Endometrium (tissue), 2 donors: ENCODE results near the gene PRKCH.

ENCODE experiments used
- FAIRE-seq: peaks from 2 replicates; lab custom pipeline; 2012; peaks lifted over from hg19 to GRCh38; lab: Jason Lieb, UNC
- donor health status: control.
- donor health status: control.

PRKCH gene

GRCh38 chr14:61476105-61476753 is 154.8 kb downstream of the PRKCH start:
- no peak for FAIRE-seq

DNA sequence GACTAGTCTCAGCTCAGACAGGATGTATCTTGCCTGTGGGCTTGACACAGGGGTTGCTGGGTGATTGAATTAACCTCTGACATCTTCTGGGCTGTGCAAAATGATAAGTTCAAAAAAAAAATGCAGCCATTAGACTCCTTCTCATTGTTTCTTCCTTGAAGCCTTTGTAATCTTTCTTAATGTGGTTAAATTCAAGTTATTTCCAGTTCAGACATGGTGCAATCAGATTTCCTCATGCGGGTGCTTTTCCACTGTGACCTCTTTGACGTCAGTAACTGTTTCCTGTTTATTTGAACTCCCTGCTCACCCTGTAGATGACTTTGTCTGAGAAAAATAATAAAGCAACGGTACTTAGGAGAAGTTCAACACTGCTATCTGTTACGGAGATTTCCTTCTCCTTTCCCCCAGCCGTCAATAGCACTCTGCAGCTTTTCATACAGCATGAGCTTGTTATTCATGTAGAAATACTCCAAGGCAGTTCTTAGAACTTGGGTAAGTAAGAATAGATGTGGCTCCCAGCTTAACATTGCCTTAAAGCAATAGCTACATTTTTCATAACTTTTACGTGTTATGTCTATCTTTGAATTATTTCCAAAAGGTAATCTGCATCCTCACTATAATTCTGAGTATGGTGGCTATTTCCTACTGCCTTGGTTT is 155.5 kb downstream of the PRKCH start:
- FAIRE-seq: no peak

GRCh38 chr14:61477712-61478462 is 156.5 kb downstream of the PRKCH start:
- no peak for FAIRE-seq

- no peak for FAIRE-seq
These were observed 157.6 kb downstream of the PRKCH start for GRCh38 chr14:61478971-61479473.

GRCh38 chr14:61479746-61480502 is 158.5 kb downstream of the PRKCH start:
- FAIRE-seq: no peak

- FAIRE-seq: no peak
These were observed 159.4 kb downstream of the PRKCH start for GRCh38 chr14:61480704-61481285.

- no peak for FAIRE-seq
These were observed 160.3 kb downstream of the PRKCH start for GRCh38 chr14:61481701-61482100.

- FAIRE-seq: no peak
These were observed 161.2 kb downstream of the PRKCH start for GRCh38 chr14:61482348-61483206.

- no peak for FAIRE-seq
These were observed 162.1 kb downstream of the PRKCH start for GRCh38 chr14:61483476-61483875.

DNA sequence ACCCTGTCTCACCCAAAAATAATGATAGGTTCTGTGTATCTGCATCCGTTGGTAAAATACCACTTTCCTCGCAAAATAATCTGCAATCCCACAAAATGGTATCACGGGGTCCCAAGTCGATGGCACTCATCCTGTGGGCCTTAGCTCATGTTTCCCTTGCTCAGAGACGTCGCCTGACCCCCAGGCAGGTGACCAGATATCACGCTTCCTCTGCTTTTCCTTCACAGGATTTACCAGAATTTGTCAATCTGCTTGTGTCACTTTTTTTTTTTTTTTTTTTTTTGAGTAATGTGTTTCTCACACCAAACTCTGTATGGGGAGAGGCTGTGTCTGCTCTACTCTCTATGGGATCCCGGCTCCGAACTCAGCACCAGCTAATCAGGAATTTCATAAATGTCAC is 162.7 kb downstream of the PRKCH start:
- FAIRE-seq: no peak

GRCh38 chr14:61484826-61485584 is 163.6 kb downstream of the PRKCH start:
- FAIRE-seq: no peak

DNA sequence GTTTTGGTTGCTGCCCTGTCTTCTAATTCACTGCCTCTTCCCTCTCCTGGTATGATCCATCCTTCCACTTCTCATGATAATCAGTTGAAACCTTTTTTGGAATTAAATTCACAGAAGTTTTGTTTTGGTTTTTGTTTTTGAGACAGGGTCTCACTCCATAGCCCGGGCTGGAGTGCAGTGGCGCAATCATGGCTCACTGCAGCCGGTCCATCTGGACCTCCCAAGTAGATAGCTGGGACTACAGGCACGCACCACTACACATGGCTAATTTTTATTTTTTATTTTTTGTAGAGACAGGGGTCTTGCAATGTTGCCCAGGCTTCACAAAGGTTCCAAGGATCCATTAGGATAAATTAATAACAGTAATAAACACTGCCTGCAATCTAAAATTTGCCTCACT is 164.3 kb downstream of the PRKCH start:
- FAIRE-seq: no peak

- FAIRE-seq: no peak
These were observed 165.6 kb downstream of the PRKCH start for GRCh38 chr14:61486930-61487495.

- FAIRE-seq: no peak
These were observed 167.3 kb downstream of the PRKCH start for GRCh38 chr14:61488417-61489401.

DNA sequence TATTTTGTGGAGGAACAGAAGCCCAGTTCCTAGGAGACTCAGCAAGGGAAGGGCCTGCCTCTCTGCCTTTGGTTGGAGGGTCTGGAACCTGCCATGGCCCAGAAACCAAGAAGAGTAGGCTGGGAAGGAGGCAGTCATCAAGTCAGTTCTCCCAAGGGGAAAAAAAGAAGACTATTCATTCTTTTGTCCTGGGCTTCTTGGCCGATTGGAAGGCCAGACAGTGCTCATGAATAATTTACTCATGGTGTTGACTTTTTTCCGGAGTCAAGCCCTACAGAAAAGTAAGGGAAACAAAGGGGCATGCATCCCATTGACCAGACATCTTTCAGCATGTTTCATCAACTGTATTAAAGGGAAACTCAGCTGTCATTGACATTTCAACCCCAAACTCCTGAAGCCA is 168.1 kb downstream of the PRKCH start:
- no peak for FAIRE-seq

DNA sequence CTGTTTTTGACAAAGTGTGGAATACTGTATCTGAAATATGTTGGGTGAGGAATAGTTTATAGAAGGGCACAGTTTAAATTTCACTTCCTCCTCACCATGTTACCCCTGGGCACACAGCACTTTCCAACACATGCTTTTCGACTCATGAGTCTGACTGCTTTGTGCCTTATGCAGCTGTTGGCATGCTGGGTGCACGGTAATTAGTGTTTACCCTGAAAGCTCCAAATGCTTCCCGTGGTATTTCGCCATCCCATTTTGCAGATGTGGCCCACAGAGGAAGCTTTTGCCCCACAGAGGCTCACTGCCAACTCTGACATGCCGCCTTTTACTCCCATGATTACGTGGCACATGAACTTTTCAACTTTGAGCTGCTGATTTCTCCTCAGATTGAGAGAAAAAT is 168.6 kb downstream of the PRKCH start:
- no peak for FAIRE-seq

GRCh38 chr14:61491224-61491623 is 169.8 kb downstream of the PRKCH start:
- FAIRE-seq: no peak

- FAIRE-seq: no peak
These were observed 170.6 kb downstream of the PRKCH start for GRCh38 chr14:61491876-61492434.
